SK-N-SH treated with all-trans-retinoic acid at 6 μM for 48 hours (cell line): ENCODE results near the gene NPAS3.

Source experiments
- ATAC-seq: fragments of 200-7000 bp; cut with Tn5 transposase; 3 replicates; pipeline ENCODE4 v1.9.1; 2020; ENCODE audit warnings: mild to moderate bottlenecking, moderate library complexity
- ARNTL ChIP-seq: fragments of 450-650 bp; formaldehyde crosslinking; IDR thresholded peaks from 2 replicates; pipeline ENCODE4 v1.5.0; 2020; ENCODE audit warnings: low read depth, mild to moderate bottlenecking, moderate library complexity, borderline replicate concordance
- BACH2 ChIP-seq: fragments of 250-450 bp; sonication (Bioruptor Pico); IDR thresholded peaks from 2 replicates; pipeline ENCODE4 v1.9.0; 2021; ENCODE audit warnings: mild to moderate bottlenecking, borderline replicate concordance
- CSDC2 ChIP-seq: fragments of 250-450 bp; sonication (Bioruptor Pico); IDR thresholded peaks from 2 replicates; pipeline ENCODE4 v1.5.0; 2020; ENCODE audit warnings: mild to moderate bottlenecking, moderate library complexity
- ISL1 ChIP-seq: fragments of 250-450 bp; sonication (Bioruptor Pico); IDR thresholded peaks from 2 replicates; pipeline ENCODE4 v2.1.2; 2022; ENCODE audit warnings: mild to moderate bottlenecking, moderate library complexity
- OSR1 ChIP-seq: fragments of 250-450 bp; sonication (Bioruptor Pico); IDR thresholded peaks from 2 replicates; pipeline ENCODE4 v1.8.0; 2022; ENCODE audit warnings: moderate library complexity, mild to moderate bottlenecking, inconsistent platforms
- PATZ1 ChIP-seq: fragments of 250-450 bp; sonication (Bioruptor Pico); IDR thresholded peaks from 2 replicates; pipeline ENCODE4 v1.8.0; 2020; ENCODE audit warnings: mild to moderate bottlenecking, moderate library complexity, borderline replicate concordance
- POU6F1 ChIP-seq: fragments of 250-450 bp; sonication (Bioruptor Pico); IDR thresholded peaks from 2 replicates; pipeline ENCODE4 v1.8.0; 2021; ENCODE audit warnings: low read depth, mild to moderate bottlenecking, moderate library complexity, borderline replicate concordance
- PPARA ChIP-seq: fragments of 250-450 bp; sonication (Bioruptor Pico); IDR thresholded peaks from 2 replicates; pipeline ENCODE4 v1.5.0; 2020; ENCODE audit warnings: mild to moderate bottlenecking, borderline replicate concordance
- RARB ChIP-seq: fragments of 250-450 bp; sonication (Bioruptor Pico); IDR thresholded peaks from 2 replicates; pipeline ENCODE4 v1.8.0; 2021; ENCODE audit warnings: mild to moderate bottlenecking, moderate library complexity
- SNAI2 ChIP-seq: fragments of 250-450 bp; sonication (Bioruptor Pico); IDR thresholded peaks from 2 replicates; pipeline ENCODE4 v1.5.0; 2020; ENCODE audit warnings: mild to moderate bottlenecking, moderate library complexity
- TCF4 ChIP-seq: fragments of 250-450 bp; sonication (Bioruptor Pico); IDR thresholded peaks from 2 replicates; pipeline ENCODE4 v1.8.0; 2021; ENCODE audit warnings: mild to moderate bottlenecking, moderate library complexity, borderline replicate concordance
- TSHZ2 ChIP-seq: fragments of 250-450 bp; sonication (Bioruptor Pico); IDR thresholded peaks from 2 replicates; pipeline ENCODE4 v1.5.0; 2020; ENCODE audit warnings: mild to moderate bottlenecking, moderate library complexity
- ZC3H10 ChIP-seq: fragments of 250-450 bp; sonication (Bioruptor Pico); IDR thresholded peaks from 2 replicates; pipeline ENCODE4 v1.5.1; 2021; ENCODE audit warnings: mild to moderate bottlenecking, moderate library complexity
- ZFP3 ChIP-seq: fragments of 250-450 bp; sonication (Bioruptor Pico); IDR thresholded peaks from 2 replicates; pipeline ENCODE4 v1.5.0; 2020; ENCODE audit warnings: mild to moderate bottlenecking, moderate library complexity
- ZNF565 ChIP-seq: fragments of 450-650 bp; formaldehyde crosslinking; conservative IDR thresholded peaks from 2 replicates; pipeline ENCODE4 v1.5.0; 2020; ENCODE audit warnings: low read depth, mild to moderate bottlenecking, moderate library complexity
- ZNF70 ChIP-seq: fragments of 450-650 bp; formaldehyde crosslinking; IDR thresholded peaks from 2 replicates; pipeline ENCODE4 v1.5.0; 2020; ENCODE audit warnings: mild to moderate bottlenecking, moderate library complexity
- ZNF8 ChIP-seq: fragments of 450-650 bp; formaldehyde crosslinking; IDR thresholded peaks from 2 replicates; pipeline ENCODE4 v1.5.0; 2020; ENCODE audit warnings: mild to moderate bottlenecking, moderate library complexity

The NPAS3 gene

GRCh38 chr14:33570694-33571310 lies 632.1 kb downstream of the NPAS3 start:
- ATAC-seq = peak; percentile 7; the same call in 1 of the 3 replicates
- TF ChIP-seq POU6F1 (CRISPR knock-in tag) (no peak), ZNF565 (no peak), ZNF8 (CRISPR knock-in tag) (no peak), BACH2 (CRISPR knock-in tag) (no peak), ZFP3 (no peak), ISL1 (CRISPR knock-in tag) (no peak), CSDC2 (CRISPR knock-in tag) (no peak), ARNTL (no peak), TSHZ2 (no peak), ZC3H10 (CRISPR knock-in tag) (no peak)

- no peak for TF ChIP-seq TSHZ2
- no peak for TF ChIP-seq ISL1 (CRISPR knock-in tag)
- TF ChIP-seq CSDC2 (CRISPR knock-in tag) = no peak
- no peak for TF ChIP-seq PATZ1 (CRISPR knock-in tag)
- TF ChIP-seq POU6F1 (CRISPR knock-in tag) = no peak
- no peak for TF ChIP-seq ZNF70
- ATAC-seq = no peak
Measured at GRCh38 chr14:33573301-33573880, 634.7 kb downstream of the NPAS3 start.

- ATAC-seq = no peak
- TF ChIP-seq PPARA (CRISPR knock-in tag) (no peak), RARB (no peak), SNAI2 (CRISPR knock-in tag) (no peak), TCF4 (no peak), OSR1 (CRISPR knock-in tag) (no peak), ZNF70 (no peak)
Measured at GRCh38 chr14:33576014-33576413, 637.3 kb downstream of the NPAS3 start.
